A673 (cell line): Measurements from ENCODE around the gene ANXA4. TPM values are rescaled to one million over a fixed set of nuclear protein-coding genes. Genes with fewer than 3 reads are reported as not detected.

Experiments used
- BruUV-seq: library from RNA; stranded (reverse); fragments of 400-500 nt; replicated peaks from 2 replicates; lab custom pipeline; 2021; lab: Mats Ljungman, UMichigan
- CTCF ChIA-PET: fragments of 300-600 bp; sonication (Branson Sonifier 250); formaldehyde crosslinking; loops from one replicate; lab custom pipeline; 2022; ENCODE audit warnings: antibody characterized with exemption; lab: Charles Lee
- POLR2A ChIA-PET: fragments of 300-600 bp; sonication (Branson Sonifier 250); formaldehyde crosslinking; loops from one replicate; lab custom pipeline; 2022; ENCODE audit warnings: antibody characterized with exemption; ENCODE audit not compliant: low non-redundant PET; lab: Charles Lee
- DNase-seq: peaks from one replicate; pipeline ENCODE4 v3.0.0-alpha.2; 2015; ENCODE audit warnings: low spot score
- H3K27ac ChIP-seq: fragments of 200-600 bp; sonication (generic); 2 replicates; pipeline ENCODE4 v1.5.1; 2016; ENCODE audit warnings: mixed run types, low read depth, mild to moderate bottlenecking, mixed read lengths, antibody characterized with exemption, low read length; ENCODE audit not compliant: poor library complexity, severe bottlenecking
- H3K27me3 ChIP-seq: fragments of 200-600 bp; sonication (generic); replicated peaks from 2 replicates; pipeline ENCODE4 v1.6.1; 2017; ENCODE audit warnings: mixed run types, low read depth, mild to moderate bottlenecking, mixed read lengths, antibody characterized with exemption, low read length; ENCODE audit not compliant: insufficient read depth, poor library complexity
- H3K36me3 ChIP-seq: fragments of 200-600 bp; sonication (generic); 2 replicates; pipeline ENCODE4 v1.6.1; 2016; ENCODE audit warnings: mixed run types, mild to moderate bottlenecking, mixed read lengths, antibody characterized with exemption, low read length; ENCODE audit not compliant: insufficient read depth, poor library complexity, severe bottlenecking
- H3K4me1 ChIP-seq: fragments of 200-600 bp; sonication (generic); 2 replicates; pipeline ENCODE4 v1.6.1; 2017; ENCODE audit warnings: mixed run types, mild to moderate bottlenecking, mixed read lengths, antibody characterized with exemption, low read length; ENCODE audit not compliant: insufficient read depth, poor library complexity, severe bottlenecking
- H3K4me3 ChIP-seq: fragments of 200-600 bp; sonication (generic); 2 replicates; pipeline ENCODE4 v1.5.1; 2016; ENCODE audit warnings: low read depth, mixed run types, mild to moderate bottlenecking, mixed read lengths, low read length; ENCODE audit not compliant: poor library complexity, severe bottlenecking
- H3K9me3 ChIP-seq: fragments of 200-600 bp; sonication (generic); 2 replicates; pipeline ENCODE4 v1.6.1; 2016; ENCODE audit warnings: mixed run types, low read depth, mild to moderate bottlenecking, mixed read lengths, antibody characterized with exemption, low read length; ENCODE audit not compliant: poor library complexity, severe bottlenecking
- EZH2 ChIP-seq: fragments of 200-600 bp; sonication (generic); IDR thresholded peaks from 2 replicates; pipeline ENCODE4 v1.6.1; 2017; ENCODE audit warnings: borderline replicate concordance, low read depth, mild to moderate bottlenecking, mixed read lengths, antibody characterized with exemption, low read length; ENCODE audit not compliant: poor library complexity, severe bottlenecking
- intact Hi-C: fragments of 100-400 bp; cut with micrococcal nuclease; formaldehyde crosslinking; loops from one replicate; pipeline ENCODE4 v1.10.0; 2022; ENCODE audit not compliant: unreplicated experiment
- total RNA-seq: library from RNA; stranded (reverse); gene quantifications from 2 replicates; pipeline ENCODE4 v1.2.3, GENCODE V29; 2021
- TF ChIP-seq, protein P1 (sequence below): fragments of 300-800, 200-600 bp; sonication (generic); conservative IDR thresholded peaks from 2 replicates; pipeline ENCODE4 v1.5.1; 2017; ENCODE audit warnings: low read depth, mild to moderate bottlenecking, antibody characterized with exemption, low read length, moderate library complexity, mixed read lengths

The ANXA4 gene
- total RNA-seq, 1 experiment from 2014 or later: 5.1 TPM

DNA sequence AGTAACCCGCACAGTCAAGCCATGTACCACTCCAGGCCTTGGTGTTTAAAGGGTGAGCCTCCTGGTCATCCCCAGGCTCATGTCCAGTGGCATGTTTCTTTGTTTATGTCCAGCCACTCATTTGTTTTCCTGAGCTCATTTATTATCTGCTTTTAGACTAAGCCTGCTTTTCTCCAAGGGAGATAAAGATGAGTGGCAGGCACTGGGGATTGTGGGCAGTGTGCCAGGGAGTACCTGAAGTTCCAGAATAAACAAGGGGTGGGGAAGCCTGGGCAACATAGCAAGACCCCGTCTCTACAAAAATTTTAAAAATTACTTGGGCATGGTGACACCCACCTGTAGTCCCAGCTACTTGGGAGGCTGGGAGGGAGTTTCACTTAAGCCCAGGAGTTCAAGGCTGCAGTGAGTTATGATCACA is 1.9 kb downstream of the ANXA4 start:
- intact Hi-C loops: loop anchor here (5.0 to 10.0 kb wide), 2 partner anchors 51 to 73 kb away; no protein-coding TSS in a partner anchor
- H3K4me3 ChIP-seq: no peak overlapping the region
- no peaks in the 10 kb centered on the region for H3K36me3 ChIP-seq
- POLR2A ChIA-PET: no interaction called here
- H3K4me1 ChIP-seq: peaks cover 3% of the 10 kb centered on the region
- CTCF ChIA-PET: no interaction called here
- no peak for DNase-seq
- TF ChIP-seq, protein P1, sequence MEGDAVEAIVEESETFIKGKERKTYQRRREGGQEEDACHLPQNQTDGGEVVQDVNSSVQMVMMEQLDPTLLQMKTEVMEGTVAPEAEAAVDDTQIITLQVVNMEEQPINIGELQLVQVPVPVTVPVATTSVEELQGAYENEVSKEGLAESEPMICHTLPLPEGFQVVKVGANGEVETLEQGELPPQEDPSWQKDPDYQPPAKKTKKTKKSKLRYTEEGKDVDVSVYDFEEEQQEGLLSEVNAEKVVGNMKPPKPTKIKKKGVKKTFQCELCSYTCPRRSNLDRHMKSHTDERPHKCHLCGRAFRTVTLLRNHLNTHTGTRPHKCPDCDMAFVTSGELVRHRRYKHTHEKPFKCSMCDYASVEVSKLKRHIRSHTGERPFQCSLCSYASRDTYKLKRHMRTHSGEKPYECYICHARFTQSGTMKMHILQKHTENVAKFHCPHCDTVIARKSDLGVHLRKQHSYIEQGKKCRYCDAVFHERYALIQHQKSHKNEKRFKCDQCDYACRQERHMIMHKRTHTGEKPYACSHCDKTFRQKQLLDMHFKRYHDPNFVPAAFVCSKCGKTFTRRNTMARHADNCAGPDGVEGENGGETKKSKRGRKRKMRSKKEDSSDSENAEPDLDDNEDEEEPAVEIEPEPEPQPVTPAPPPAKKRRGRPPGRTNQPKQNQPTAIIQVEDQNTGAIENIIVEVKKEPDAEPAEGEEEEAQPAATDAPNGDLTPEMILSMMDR: no peak
- TF ChIP-seq EZH2: no peak
- no peaks in the 10 kb centered on the region for H3K9me3 ChIP-seq
- H3K27me3 ChIP-seq: no peaks in the 10 kb centered on the region
- BruUV-seq: no TSS peak
- H3K27ac ChIP-seq: no peak overlapping the region

- POLR2A ChIA-PET: no interaction called here
- CTCF ChIA-PET: no interaction called here
- intact Hi-C loops: loop anchor here (5.0 to 10.0 kb wide), 2 partner anchors 50 to 73 kb away; no protein-coding TSS in a partner anchor
Observed at GRCh38 chr2:69744456-69744855, 2.5 kb downstream of the ANXA4 start.

GRCh38 chr2:69745035-69745434 is 3.1 kb downstream of the ANXA4 start:
- H3K9me3 ChIP-seq: no peaks in the 10 kb centered on the region
- H3K27ac ChIP-seq: no peak overlapping the region
- no peak for DNase-seq
- no peaks in the 10 kb centered on the region for H3K27me3 ChIP-seq
- intact Hi-C loops: loop anchor here (10.0 kb wide), 1 partner anchor 50 kb away; no protein-coding TSS in a partner anchor
- no peaks in the 10 kb centered on the region for H3K36me3 ChIP-seq
- H3K4me1 ChIP-seq: peaks cover 3% of the 10 kb centered on the region
- CTCF ChIA-PET: no interaction called here
- POLR2A ChIA-PET: no interaction called here
- BruUV-seq: no TSS peak
- H3K4me3 ChIP-seq: no peak overlapping the region
- no peak for TF ChIP-seq EZH2
- TF ChIP-seq, protein P1: no peak

More at GRCh38 chr2:69744456-69744855, 2.5 kb downstream of the ANXA4 start:
- TF ChIP-seq EZH2: no peak
- TF ChIP-seq, protein P1: no peak
- no peaks in the 10 kb centered on the region for H3K9me3 ChIP-seq
- H3K27ac ChIP-seq: no peak overlapping the region
- DNase-seq: no peak
- no peaks in the 10 kb centered on the region for H3K36me3 ChIP-seq
- peaks cover 3% of the 10 kb centered on the region for H3K4me1 ChIP-seq
- BruUV-seq: no TSS peak
- no peaks in the 10 kb centered on the region for H3K27me3 ChIP-seq
- no peak overlapping the region for H3K4me3 ChIP-seq
